Testis (tissue), 2 donors: Measurements from ENCODE around the gene DUSP3.

Experiments
- CTCF ChIP-seq, 3 experiments: fragments of 450-650 bp in 2 of 3; fragments of 200-600 bp in 1 of 3; sonication (generic) in 1 of 3; IDR thresholded peaks; one replicate each; pipeline ENCODE4 v1.5.1; 2016 to 2019; ENCODE audit warnings: antibody characterized with exemption in 3 of 3, mild to moderate bottlenecking in 2 of 3, moderate library complexity in 1 of 3
- POLR2A ChIP-seq: fragments of 450-650 bp; IDR thresholded peaks from one replicate; pipeline ENCODE4 v1.6.1; 2017; ENCODE audit warnings: antibody characterized with exemption, mild to moderate bottlenecking, moderate library complexity

GRCh38 chr17:43780135-43780534 is 1.4 kb upstream of the DUSP3 start, which contains the start of gene CFAP97D1:
- TF ChIP-seq CTCF (IDR thresholded peaks at IDR 0.05), result no peak
- TF ChIP-seq POLR2A, result no peak
